GM12878 (cell line): ENCODE data around the gene AEBP1. TPM values are rescaled to one million over a fixed set of nuclear protein-coding genes. Genes with fewer than 3 reads are reported as not detected.

Experiments
- ATAC-seq: fragments of 200-7000 bp; cut with Tn5 transposase; 3 replicates; pipeline ENCODE4 v1.9.1; 2020; ENCODE audit warnings: mild to moderate bottlenecking, moderate library complexity
- BruUV-seq: library from RNA; stranded (reverse); fragments of 400-500 nt; replicated peaks from 2 replicates; lab custom pipeline; 2021; lab: Mats Ljungman, UMichigan
- CTCF ChIA-PET: fragments of 300-600 bp; sonication (Branson Sonifier 250); formaldehyde crosslinking; extraction: SDS; loops from one replicate; lab custom pipeline; 2021; ENCODE audit warnings: inconsistent platforms; lab: Yijun Ruan, JAX
- POLR2A ChIA-PET: fragments of 350-600 bp; formaldehyde crosslinking; extraction: SDS; loops from one replicate; lab custom pipeline; 2021; ENCODE audit warnings: inconsistent platforms; lab: Charles Lee
- RAD21 ChIA-PET: fragments of 300-600 bp; sonication (Branson Sonifier 250); formaldehyde crosslinking; loops from one replicate; lab custom pipeline; 2023; ENCODE audit warnings: antibody characterized with exemption; ENCODE audit not compliant: unreplicated experiment; lab: Charles Lee
- SMC1A ChIA-PET: fragments of 300-600 bp; sonication (Branson Sonifier 250); formaldehyde crosslinking; loops from one replicate; lab custom pipeline; 2023; ENCODE audit not compliant: unreplicated experiment, uncharacterized antibody; lab: Charles Lee
- DNase-seq: peaks from one replicate; pipeline ENCODE4 v3.0.0-alpha.2; 2011; ENCODE audit warnings: low read depth, low spot score
- FAIRE-seq: peaks from 3 replicates; lab custom pipeline; 2011; peaks lifted over from hg19 to GRCh38; lab: Jason Lieb, UNC
- H2AFZ ChIP-seq: 2 replicates; pipeline ENCODE4 v1.6.0; 2011; ENCODE audit warnings: low read depth, low read length, control low read depth; ENCODE audit not compliant: control insufficient read depth
- H3K27ac ChIP-seq: 2 replicates; pipeline ENCODE4 v1.5.1; 2011; ENCODE audit warnings: control low read depth; ENCODE audit not compliant: control insufficient read depth, insufficient read depth
- H3K27me3 ChIP-seq, 2 experiments: replicated peaks in 1 of 2; 2 replicates each; pipeline versions ENCODE4 v1.6.0 to v1.6.1; 2011; ENCODE audit warnings: low read length in 1 of 2; ENCODE audit not compliant: control insufficient read depth in 2 of 2, insufficient read depth in 2 of 2
- H3K36me3 ChIP-seq, 2 experiments: 2 replicates each; pipeline ENCODE4 v1.5.1; 2011; ENCODE audit warnings: low read length in 1 of 2; ENCODE audit not compliant: control insufficient read depth in 2 of 2, insufficient read depth in 2 of 2
- H3K4me1 ChIP-seq: 2 replicates; pipeline ENCODE4 v1.6.1; 2011; ENCODE audit warnings: mild to moderate bottlenecking, low read length, moderate library complexity, mixed read lengths; ENCODE audit not compliant: control insufficient read depth, insufficient read depth
- H3K4me2 ChIP-seq: 2 replicates; pipeline ENCODE4 v1.6.0; 2011; ENCODE audit warnings: control low read depth; ENCODE audit not compliant: control insufficient read depth, insufficient read depth
- H3K4me3 ChIP-seq: fragments of 200-600 bp; sonication (generic); 2 replicates; pipeline ENCODE4 v1.5.1; 2016
- H3K79me2 ChIP-seq: 2 replicates; pipeline ENCODE4 v1.6.0; 2011; ENCODE audit warnings: low read length; ENCODE audit not compliant: control insufficient read depth, insufficient read depth
- H3K9ac ChIP-seq: 2 replicates; pipeline ENCODE4 v1.8.0; 2011; ENCODE audit warnings: low read length, control low read depth, mixed read lengths; ENCODE audit not compliant: control insufficient read depth, insufficient read depth
- H3K9me3 ChIP-seq: replicated peaks from 3 replicates; pipeline ENCODE4 v1.5.1; 2011; ENCODE audit warnings: mild to moderate bottlenecking, low read length; ENCODE audit not compliant: control insufficient read depth, insufficient read depth
- H4K20me1 ChIP-seq: 2 replicates; pipeline ENCODE4 v1.6.0; 2011; ENCODE audit not compliant: control insufficient read depth, insufficient read depth
- ASH2L ChIP-seq: fragments of 300-600, 200-600 bp; sonication (generic); IDR thresholded peaks from 2 replicates; pipeline ENCODE4 v1.6.1; 2017; ENCODE audit warnings: low read depth, mild to moderate bottlenecking, borderline replicate concordance
- EP300 ChIP-seq, 2 experiments: fragments of 150-350 bp in 1 of 2; IDR thresholded peaks; 2 replicates each; pipeline ENCODE4 v1.6.1; 2011 to 2012; ENCODE audit warnings: low read depth in 2 of 2, low read length in 2 of 2, borderline replicate concordance in 1 of 2, improper control_type of control experiment in 1 of 2, inconsistent platforms in 1 of 2; ENCODE audit not compliant: control insufficient read depth in 1 of 2
- IRF4 ChIP-seq: IDR thresholded peaks from 2 replicates; pipeline ENCODE4 v1.6.1; 2011; ENCODE audit warnings: low read depth, low read length
- MEF2A ChIP-seq: IDR thresholded peaks from 2 replicates; pipeline ENCODE4 v1.6.1; 2011; ENCODE audit warnings: low read depth, mild to moderate bottlenecking, low read length, moderate library complexity; ENCODE audit not compliant: insufficient read depth
- MXI1 ChIP-seq: fragments of 150-350 bp; IDR thresholded peaks from 2 replicates; pipeline ENCODE4 v1.6.1; 2011; ENCODE audit warnings: low read depth, mild to moderate bottlenecking, inconsistent platforms, low read length, improper control_type of control experiment
- NFIC ChIP-seq: IDR thresholded peaks from 2 replicates; pipeline ENCODE4 v1.6.1; 2012; ENCODE audit warnings: low read depth, mild to moderate bottlenecking, inconsistent platforms, low read length, moderate library complexity
- NFXL1 ChIP-seq: fragments of 450-650 bp; IDR thresholded peaks from 2 replicates; pipeline ENCODE4 v1.6.1; 2017; ENCODE audit warnings: antibody characterized with exemption, mild to moderate bottlenecking, borderline replicate concordance
- NRF1 ChIP-seq: conservative IDR thresholded peaks from 2 replicates; pipeline ENCODE4 v1.6.1; 2011; ENCODE audit warnings: mild to moderate bottlenecking, low read depth, low read length, improper control_type of control experiment
- SMC3 ChIP-seq: IDR thresholded peaks from 2 replicates; pipeline ENCODE4 v1.6.1; 2011; ENCODE audit warnings: low read length, improper control_type of control experiment, borderline replicate concordance
- SUZ12 ChIP-seq: fragments of 200-600 bp; sonication (generic); IDR thresholded peaks from one replicate; pipeline ENCODE4 v1.6.1; 2018; ENCODE audit warnings: antibody characterized with exemption, mild to moderate bottlenecking; ENCODE audit not compliant: unreplicated experiment
- WGBS: methylation state at CpG from one replicate; pipeline ENCODE4 v1.1.6; 2016; ENCODE audit warnings: low lambda C conversion rate; ENCODE audit not compliant: insufficient replicate concordance, insufficient coverage; ENCODE audit errors: missing lambda C conversion rate; 5-methylcytosine and 5-hydroxymethylcytosine counted together
- in situ Hi-C: fragments of 300-500 bp; cut with MboI; formaldehyde crosslinking; loops from 9 replicates; pipeline ENCODE4 v1.14.3; 2018; ENCODE audit warnings: mixed read lengths
- intact Hi-C: fragments of 100-400 bp; cut with micrococcal nuclease; formaldehyde crosslinking; loops from one replicate; pipeline ENCODE4 v1.14.2; 2022; ENCODE audit not compliant: unreplicated experiment
- polyA plus RNA-seq, 11 experiments: library from polyadenylated mRNA; depleted of rRNA in 4 of 11; unstranded in 6 of 11; stranded (reverse) in 5 of 11; fragments of >200 nt; fragmentation: Nextera tagmentation in 4 of 11; fragmentation: Illumina TruSeq in 1 of 11; extraction: Ambion mirVana in 4 of 11; extraction: Trizol in 1 of 11; gene quantifications; 1 replicate in 1 of 11; 2 replicates in 10 of 11; pipeline versions ENCODE4 v1.2.1 to v1.2.3, GENCODE V29; 2011 to 2016; ENCODE audit warnings: inconsistent platforms in 2 of 11, missing spikeins in 2 of 11, low read depth in 1 of 11
- total RNA-seq, 4 experiments: library from RNA; depleted of rRNA in 3 of 4; stranded (reverse); fragments of >200 nt in 3 of 4; fragmentation: Illumina TruSeq in 1 of 4; extraction: Trizol in 1 of 4; gene quantifications; 2 replicates each; pipeline versions ENCODE4 v1.2.1 to v1.2.3, GENCODE V29; 2013 to 2021
- TF ChIP-seq, protein P1 (sequence below): IDR thresholded peaks from 2 replicates; pipeline ENCODE4 v1.6.1; 2011; ENCODE audit warnings: low read depth, mild to moderate bottlenecking, low read length, moderate library complexity, borderline replicate concordance; ENCODE audit errors: extremely low read depth

The AEBP1 gene
- total and polyA plus RNA-seq, 10 of the 15 experiments (the other 5 are each of a cell fraction or from before 2014, with no cell fraction given) = 0.06 to 0.23 (median 0.11) TPM; not detected in 5

DNA sequence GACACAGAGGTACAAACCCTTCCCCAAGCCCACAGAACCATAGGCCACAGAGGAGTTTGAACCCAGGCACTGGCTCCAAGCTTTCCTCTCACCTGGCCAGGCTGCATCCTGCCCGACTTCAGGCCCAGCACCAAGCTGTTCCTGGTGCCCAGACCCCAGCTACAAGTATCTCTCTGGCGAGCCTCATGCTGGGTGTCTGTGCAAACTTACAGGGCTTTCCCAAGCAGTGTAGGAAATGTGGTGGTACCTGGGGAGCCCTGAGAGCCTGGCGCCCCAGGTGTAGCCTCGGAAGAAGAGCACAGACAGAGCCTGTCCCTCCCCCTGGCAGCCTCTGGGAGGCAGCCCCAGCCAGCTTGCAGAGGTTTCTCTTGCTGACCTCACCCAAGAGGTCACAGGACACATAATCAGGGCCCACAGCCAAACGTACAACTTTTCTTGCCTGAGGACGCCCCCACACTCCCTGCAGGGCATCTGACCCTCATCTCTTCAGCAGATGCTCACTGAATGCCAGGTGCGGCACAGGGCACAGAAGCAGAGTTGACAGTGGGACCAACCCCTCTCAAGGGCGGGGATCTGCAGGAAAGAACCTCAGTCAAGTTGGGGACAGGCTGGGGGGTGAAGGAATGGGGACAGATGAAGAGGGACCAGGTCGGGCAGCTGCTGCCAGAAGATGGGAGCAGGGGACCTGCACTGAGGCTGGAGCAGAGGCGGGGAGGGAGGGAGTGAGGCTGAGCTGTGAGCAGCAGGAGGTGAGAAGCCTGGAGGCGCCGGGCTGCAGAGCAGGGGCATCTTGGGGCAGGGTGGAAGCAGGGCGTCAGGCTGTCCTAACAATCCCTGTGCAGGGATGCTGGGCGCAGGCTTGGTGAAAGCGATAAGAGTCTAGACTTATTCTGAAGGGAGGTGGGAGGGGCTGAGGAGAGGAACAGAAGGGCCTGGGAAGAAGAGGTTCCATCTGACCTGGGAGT, 53.3 kb downstream of the AEBP1 start:
- BruUV-seq = no TSS peak
- no peak for FAIRE-seq
- H3K9me3 ChIP-seq = no peaks in the 10 kb centered on the region
- H3K27ac ChIP-seq = no peak overlapping the region
- TF ChIP-seq SMC3 (no peak), MXI1 (no peak), NRF1 (no peak), IRF4 (no peak), MEF2A (no peak), NFIC (no peak), NFXL1 (no peak), ASH2L (no peak), EP300 (IDR thresholded peaks at IDR 0.05; ENCODE audit: borderline replicate concordance in 1 of 2, control insufficient read depth in 1 of 2, low read depth in 2 of 2, low read length in 2 of 2) (no peak), SUZ12 (no peak)
- TF ChIP-seq, protein P1, sequence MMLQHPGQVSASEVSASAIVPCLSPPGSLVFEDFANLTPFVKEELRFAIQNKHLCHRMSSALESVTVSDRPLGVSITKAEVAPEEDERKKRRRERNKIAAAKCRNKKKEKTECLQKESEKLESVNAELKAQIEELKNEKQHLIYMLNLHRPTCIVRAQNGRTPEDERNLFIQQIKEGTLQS = no peak
- ChIA-PET CTCF (no interaction called here), SMC1A (no interaction called here), RAD21 (no interaction called here), POLR2A (no interaction called here)
- no peaks in the 10 kb centered on the region for H3K4me1 ChIP-seq
- H3K4me2 ChIP-seq = no peak overlapping the region
- no peak overlapping the region for H3K4me3 ChIP-seq
- no peaks in the 10 kb centered on the region for H4K20me1 ChIP-seq
- no peak; the same call in 2 of the 3 replicates for ATAC-seq
- WGBS = 33% methylated on average over 15 of the region's 15 CpGs
- no peaks in the 10 kb centered on the region for H3K79me2 ChIP-seq
- H3K9ac ChIP-seq = no peak overlapping the region
- in situ Hi-C loops (no loop called here), intact Hi-C loops (no loop called here)
- DNase-seq = no peak
- H2AFZ ChIP-seq = no peak overlapping the region
- H3K27me3 ChIP-seq = no peaks in the 10 kb centered on the region; a peak in 2 of 4 replicates
- no peaks in the 10 kb centered on the region for H3K36me3 ChIP-seq
